Memory B cell (primary cell): Measurements from ENCODE around the gene DNASE1L1.
"Not testable (repeated sequence)": the region's sequence is repeated elsewhere in the genome, so short reads cannot be mapped to it uniquely, and the experiment has no call there.

Experiments used
- ATAC-seq: fragments of 150-1000 bp; cut with Tn5 transposase; 2 replicates; pipeline ENCODE4 v1.10.0; 2021; ENCODE audit warnings: low read depth, mild to moderate bottlenecking, moderate library complexity
- DNase-seq, 2 donors: peaks; one replicate each; pipeline ENCODE4 v3.0.0; 2022; ENCODE audit warnings: low spot score in 2 of 2
- H3K27ac Mint-ChIP-seq: one replicate; pipeline ENCODE4 v1.8.0; 2022; ENCODE audit warnings: mild to moderate bottlenecking, moderate library complexity, mixed read lengths
- H3K27me3 Mint-ChIP-seq: one replicate; pipeline ENCODE4 v1.8.0; 2022; ENCODE audit warnings: mixed read lengths
- H3K36me3 Mint-ChIP-seq: one replicate; pipeline ENCODE4 v1.8.0; 2022; ENCODE audit warnings: mild to moderate bottlenecking, mixed read lengths
- H3K4me1 Mint-ChIP-seq: one replicate; pipeline ENCODE4 v1.8.0; 2022; ENCODE audit warnings: mixed read lengths
- H3K4me3 Mint-ChIP-seq: one replicate; pipeline ENCODE4 v1.8.0; 2022; ENCODE audit warnings: mild to moderate bottlenecking, moderate library complexity, mixed read lengths
- H3K9me3 Mint-ChIP-seq: one replicate; pipeline ENCODE4 v1.8.0; 2022; ENCODE audit warnings: mixed read lengths

Gene DNASE1L1

DNA sequence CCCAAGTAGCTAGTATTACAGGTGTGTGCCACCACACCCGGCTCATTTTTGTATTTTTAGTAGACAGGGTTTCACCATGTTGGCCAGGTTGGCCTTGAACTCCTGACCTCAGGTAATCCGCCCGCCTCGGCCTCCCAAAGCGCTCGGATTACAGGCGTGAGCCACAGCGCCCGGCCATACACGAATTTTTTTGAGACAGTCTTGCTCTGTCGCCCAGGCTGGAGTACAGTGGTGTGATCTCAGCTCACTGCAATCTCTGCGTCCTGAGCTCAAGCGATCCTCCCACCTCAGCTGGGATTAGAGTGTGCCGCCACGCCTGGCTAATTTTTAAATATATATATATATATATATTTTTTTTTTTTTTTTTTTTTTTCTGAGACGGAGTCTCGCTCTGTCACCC, 12.7 kb downstream of the DNASE1L1 start:
- not testable (repeated sequence) for H3K9me3 Mint-ChIP-seq, ATAC-seq, H3K36me3 Mint-ChIP-seq, H3K27me3 Mint-ChIP-seq, H3K27ac Mint-ChIP-seq, DNase-seq
- Mint-ChIP-seq H3K4me3 (peak overlapping the region; percentile 98), H3K4me1 (peaks cover 12% of the 10 kb centered on the region)

DNA sequence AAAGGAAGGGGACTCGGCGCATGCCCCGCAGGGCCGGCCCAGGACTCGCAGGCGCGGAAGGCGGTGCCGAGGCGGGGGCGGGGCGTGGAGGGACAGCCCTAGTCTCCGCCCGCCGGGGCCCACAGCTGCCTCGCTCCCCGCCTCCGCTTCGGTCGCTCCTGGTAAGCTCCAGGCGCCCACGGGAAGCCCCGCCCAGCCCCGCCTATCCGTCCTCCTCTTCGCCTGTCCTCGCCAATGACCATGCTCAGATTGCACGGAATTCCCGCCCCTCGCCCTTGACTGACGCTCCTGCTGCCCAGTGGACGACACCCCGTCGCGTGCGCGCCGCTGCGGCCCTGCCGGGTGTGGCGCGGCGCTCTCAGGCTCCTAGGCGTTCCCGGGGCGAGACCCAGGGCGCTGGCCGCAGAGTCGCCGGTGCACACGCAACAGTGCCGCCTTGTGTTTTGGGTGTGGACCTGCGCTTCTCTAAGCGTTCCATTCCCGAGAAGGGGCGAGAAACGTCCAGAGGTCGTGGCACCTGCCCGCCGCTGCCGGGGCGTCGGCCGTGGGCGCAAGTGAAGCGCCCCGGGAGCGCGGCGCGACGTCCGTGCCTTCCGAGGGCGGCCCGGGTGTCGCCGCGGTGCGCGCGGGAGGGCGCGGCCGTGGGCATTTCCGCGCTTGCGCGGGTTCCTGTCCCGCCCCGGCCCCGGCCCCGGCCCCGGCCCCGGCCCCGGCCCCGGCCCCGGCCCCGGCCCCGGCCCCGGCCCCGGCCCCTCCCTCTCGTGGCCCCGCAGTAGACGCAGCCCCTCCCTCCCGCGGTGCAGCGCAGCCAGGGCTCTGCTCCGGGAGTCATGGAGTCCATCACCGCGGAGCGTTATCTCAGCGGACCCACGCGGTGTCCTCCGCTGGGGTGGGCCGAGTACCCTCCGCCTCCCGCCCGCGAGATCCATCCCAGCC, 19.0 kb downstream of the DNASE1L1 start:
- not testable (repeated sequence) for H3K36me3 Mint-ChIP-seq, H3K27ac Mint-ChIP-seq, H3K4me3 Mint-ChIP-seq, H3K9me3 Mint-ChIP-seq, H3K4me1 Mint-ChIP-seq, DNase-seq, H3K27me3 Mint-ChIP-seq
- peak; percentile 68 for ATAC-seq

DNA sequence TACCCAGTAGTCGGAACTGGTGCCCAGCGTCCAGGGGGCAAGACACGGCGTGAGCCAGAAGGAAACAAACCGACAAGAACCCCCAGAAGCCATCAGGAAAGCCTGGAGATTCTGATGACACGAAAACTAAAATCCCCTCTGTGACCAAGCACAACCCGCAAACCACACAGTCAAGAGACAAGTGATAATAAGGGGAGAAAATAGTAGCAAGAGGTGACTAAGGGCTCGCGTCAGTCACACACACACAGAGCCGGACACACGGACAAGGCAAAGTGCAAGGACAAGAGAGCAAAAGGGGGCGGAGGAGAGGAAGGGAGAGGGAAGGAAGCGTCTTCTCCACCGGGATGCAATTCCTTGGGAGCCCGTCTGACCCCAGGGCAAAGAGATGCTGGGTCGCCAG, 20.4 kb downstream of the DNASE1L1 start:
- H3K4me3 Mint-ChIP-seq, H3K9me3 Mint-ChIP-seq, H3K27ac Mint-ChIP-seq, H3K4me1 Mint-ChIP-seq, H3K27me3 Mint-ChIP-seq, DNase-seq, H3K36me3 Mint-ChIP-seq: not testable (repeated sequence)
- ATAC-seq = peak; percentile 20

DNA sequence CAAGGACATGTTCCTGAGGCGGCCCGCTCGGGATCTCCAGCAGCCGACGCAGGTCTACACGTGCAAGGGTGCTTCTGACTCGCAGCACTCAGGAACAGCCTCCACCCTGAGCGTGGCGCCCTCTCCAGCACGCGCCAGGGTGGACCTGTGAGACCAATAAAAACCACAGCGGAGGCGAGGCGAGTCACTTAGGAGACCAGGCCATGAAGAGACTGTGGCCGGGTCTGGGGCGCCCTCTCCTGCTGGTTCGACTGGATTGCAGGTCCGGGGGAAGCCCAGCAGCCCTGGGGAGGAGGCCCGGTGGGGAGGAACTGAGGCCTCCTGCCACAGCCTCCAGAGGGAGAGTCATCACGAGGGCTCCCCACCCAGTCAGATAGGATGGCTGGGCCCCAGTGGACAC, 21.0 kb downstream of the DNASE1L1 start:
- DNase-seq, H3K4me1 Mint-ChIP-seq, H3K27me3 Mint-ChIP-seq, H3K27ac Mint-ChIP-seq, H3K9me3 Mint-ChIP-seq, H3K4me3 Mint-ChIP-seq, H3K36me3 Mint-ChIP-seq: not testable (repeated sequence)
- peak; percentile 28 for ATAC-seq

DNA sequence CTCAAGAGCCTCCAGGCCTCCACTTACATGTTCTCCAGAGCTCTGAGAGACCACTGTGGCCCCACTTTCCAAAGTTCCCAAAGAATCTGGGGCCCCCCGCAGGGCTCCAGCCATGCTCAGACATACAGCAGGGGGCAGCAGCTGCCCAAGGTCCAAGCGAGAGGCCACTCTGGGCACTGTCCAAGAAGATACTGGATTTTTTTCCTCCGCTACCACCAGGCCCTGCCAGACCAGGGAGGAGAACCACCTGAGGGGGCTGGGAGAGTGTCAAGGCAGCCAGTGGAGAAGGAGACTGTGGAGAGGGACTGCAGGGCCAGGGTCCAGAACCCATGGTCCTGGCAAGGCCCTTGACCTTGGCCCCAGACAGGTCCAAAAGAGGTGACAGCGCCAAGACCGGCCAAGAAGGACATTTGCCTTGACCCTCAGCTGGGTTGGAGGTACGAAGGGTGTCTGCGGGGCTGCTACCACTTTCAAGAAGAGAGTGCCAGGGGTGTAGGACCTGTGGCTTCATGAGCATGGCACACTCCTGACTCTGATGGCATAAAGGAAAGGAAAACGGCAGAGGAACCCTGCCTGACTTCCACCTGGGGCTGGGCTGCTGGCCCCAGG, 24.7 kb downstream of the DNASE1L1 start:
- DNase-seq = no peak
- Mint-ChIP-seq H3K9me3 (no peaks in the 10 kb centered on the region), H3K27ac (peak overlapping the region; percentile 50), H3K27me3 (no peaks in the 10 kb centered on the region), H3K36me3 (peaks cover 2% of the 10 kb centered on the region), H3K4me1 (peaks cover 2% of the 10 kb centered on the region), H3K4me3 (no peak overlapping the region)
- no peak for ATAC-seq

DNA sequence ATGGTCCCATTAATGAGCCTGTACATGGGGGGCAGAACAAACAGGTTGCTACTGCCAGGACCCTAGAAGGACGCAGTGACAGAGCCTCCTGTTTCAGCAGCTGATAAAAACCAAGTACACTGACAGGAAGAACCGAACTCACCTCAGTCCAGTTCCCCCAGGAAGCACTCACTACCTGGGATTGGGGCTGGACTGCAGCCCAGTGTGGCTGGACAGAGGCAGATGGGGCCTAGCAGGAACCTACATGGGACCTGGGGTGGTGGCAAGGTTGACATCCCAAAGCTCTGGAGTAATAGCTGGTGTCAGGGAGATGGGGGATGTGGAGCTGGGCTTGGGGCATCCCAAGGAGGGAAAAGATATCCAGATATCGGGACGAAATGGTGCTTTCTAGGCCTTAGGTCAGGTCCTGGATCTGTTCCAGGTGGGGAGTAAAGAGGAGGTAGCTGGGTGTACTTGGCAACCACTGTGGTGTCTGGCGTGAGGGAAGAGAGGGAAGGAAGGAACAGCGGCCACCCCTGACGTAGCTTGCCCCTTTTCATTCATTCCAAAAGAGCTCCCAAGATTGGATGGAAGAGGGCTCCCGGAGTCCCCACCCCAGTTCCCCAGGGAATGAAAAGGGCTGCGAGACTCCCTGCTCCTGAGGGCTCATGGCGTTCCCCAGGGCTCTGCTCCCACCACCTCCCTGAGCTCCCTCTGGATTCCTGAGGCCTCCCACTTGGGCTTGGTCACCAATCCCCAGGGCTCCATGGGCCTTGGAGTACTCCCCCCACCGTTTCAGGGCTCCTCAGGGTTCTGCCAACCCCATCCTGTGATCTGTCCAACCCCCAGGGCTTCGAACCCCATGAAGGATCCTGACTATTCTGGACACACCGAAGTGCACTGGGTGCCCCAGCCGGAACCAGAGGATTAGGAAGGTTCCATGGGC, 25.4 kb downstream of the DNASE1L1 start:
- Mint-ChIP-seq H3K4me1 (peaks cover 2% of the 10 kb centered on the region), H3K36me3 (peaks cover 2% of the 10 kb centered on the region), H3K27ac (peak overlapping the region; percentile 50), H3K27me3 (no peaks in the 10 kb centered on the region), H3K9me3 (no peaks in the 10 kb centered on the region), H3K4me3 (no peak overlapping the region)
- DNase-seq (no peak), ATAC-seq (no peak)

DNA sequence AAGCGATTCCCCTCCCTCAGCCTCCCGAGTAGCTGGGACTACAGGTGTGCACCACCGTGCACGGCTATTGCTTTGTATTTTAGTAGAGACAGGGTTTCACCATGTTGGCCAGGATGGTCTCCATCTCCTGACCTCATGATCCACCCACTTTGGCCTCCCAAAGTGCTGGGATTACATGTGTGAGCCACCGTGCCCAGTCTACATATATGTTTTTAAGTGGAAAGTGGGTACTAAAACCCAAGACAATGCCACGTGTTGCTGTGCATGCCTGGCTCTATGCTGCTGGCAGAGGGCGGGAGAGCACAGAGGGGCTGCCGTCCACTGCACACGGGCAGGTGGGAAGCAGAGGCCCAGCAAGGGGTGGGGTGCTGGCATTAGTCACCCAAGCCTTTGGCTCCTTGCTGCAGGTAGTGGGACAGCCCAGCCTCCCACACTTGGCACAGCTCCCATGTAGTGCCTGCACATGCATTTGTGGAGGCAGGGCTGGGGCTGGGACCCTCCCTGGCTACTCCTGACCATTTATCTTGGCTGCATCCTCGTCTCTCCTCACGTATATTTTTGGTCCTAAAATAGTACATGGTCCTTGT, 26.5 kb downstream of the DNASE1L1 start:
- no peaks in the 10 kb centered on the region for H3K9me3 Mint-ChIP-seq
- no peak overlapping the region for H3K4me3 Mint-ChIP-seq
- peaks cover 2% of the 10 kb centered on the region for H3K36me3 Mint-ChIP-seq
- ATAC-seq (no peak), DNase-seq (no peak)
- peaks cover 2% of the 10 kb centered on the region for H3K4me1 Mint-ChIP-seq
- H3K27ac Mint-ChIP-seq = peak overlapping the region; percentile 31
- no peaks in the 10 kb centered on the region for H3K27me3 Mint-ChIP-seq

DNA sequence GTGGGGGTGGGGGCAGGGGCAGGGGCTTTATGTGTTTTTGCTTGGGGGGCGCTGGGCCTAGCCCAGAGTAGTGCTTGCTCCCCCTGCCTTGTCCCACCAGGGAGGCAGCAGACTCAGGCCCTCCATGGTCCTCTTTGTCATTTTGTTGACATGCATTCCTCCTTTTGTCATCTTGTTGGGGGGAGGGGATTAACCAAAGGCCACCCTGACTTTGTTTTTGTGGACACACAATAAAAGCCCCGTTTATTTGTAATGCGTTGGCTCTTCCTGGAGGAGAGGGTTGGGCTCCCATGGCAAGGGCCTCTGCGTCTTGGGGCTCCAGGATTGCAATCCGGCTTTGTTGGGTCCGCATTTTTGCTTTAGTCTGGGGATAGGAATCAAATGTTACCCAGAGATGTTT, 27.8 kb downstream of the DNASE1L1 start:
- H3K27me3 Mint-ChIP-seq = no peaks in the 10 kb centered on the region
- peaks cover 2% of the 10 kb centered on the region for H3K36me3 Mint-ChIP-seq
- H3K9me3 Mint-ChIP-seq = no peaks in the 10 kb centered on the region
- no peak overlapping the region for H3K4me3 Mint-ChIP-seq
- DNase-seq (no peak), ATAC-seq (no peak)
- H3K27ac Mint-ChIP-seq = peak overlapping the region; percentile 64
- H3K4me1 Mint-ChIP-seq = peaks cover 2% of the 10 kb centered on the region

DNA sequence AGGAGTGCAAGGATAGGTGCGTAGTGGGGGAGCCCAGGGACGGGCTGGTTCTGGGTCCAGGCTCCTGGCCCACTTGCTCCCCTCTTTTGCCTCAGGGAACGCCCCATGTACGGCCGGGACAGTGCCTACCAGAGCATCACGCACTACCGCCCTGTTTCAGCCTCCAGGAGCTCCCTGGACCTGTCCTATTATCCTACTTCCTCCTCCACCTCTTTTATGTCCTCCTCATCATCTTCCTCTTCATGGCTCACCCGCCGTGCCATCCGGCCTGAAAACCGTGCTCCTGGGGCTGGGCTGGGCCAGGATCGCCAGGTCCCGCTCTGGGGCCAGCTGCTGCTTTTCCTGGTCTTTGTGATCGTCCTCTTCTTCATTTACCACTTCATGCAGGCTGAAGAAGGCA, 28.3 kb downstream of the DNASE1L1 start:
- Mint-ChIP-seq H3K27ac (peak overlapping the region; percentile 64), H3K36me3 (peaks cover 2% of the 10 kb centered on the region), H3K27me3 (no peaks in the 10 kb centered on the region), H3K4me3 (peak overlapping the region; percentile 82), H3K4me1 (peaks cover 2% of the 10 kb centered on the region), H3K9me3 (no peaks in the 10 kb centered on the region)
- ATAC-seq (no peak), DNase-seq (no peak)

DNA sequence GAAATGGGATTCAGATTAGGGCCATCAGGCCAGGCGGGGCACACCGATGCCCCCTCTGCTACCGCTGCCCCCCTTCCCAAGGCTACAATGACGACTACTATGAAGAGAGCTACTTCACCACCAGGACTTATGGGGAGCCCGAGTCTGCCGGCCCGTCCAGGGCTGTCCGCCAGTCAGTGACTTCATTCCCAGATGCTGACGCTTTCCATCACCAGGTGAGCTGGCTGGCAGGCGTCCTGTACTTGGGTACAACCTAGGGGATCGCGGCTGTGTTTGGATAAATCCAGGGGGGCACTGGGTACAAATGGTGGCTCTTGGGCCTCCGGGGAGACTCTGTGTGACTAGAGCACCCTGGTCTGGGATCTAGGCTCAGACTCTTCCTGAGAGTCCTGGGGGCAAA, 28.9 kb downstream of the DNASE1L1 start:
- DNase-seq (no peak), ATAC-seq (no peak)
- Mint-ChIP-seq H3K27ac (peak overlapping the region; percentile 90), H3K4me1 (peaks cover 2% of the 10 kb centered on the region), H3K36me3 (peaks cover 2% of the 10 kb centered on the region), H3K9me3 (no peaks in the 10 kb centered on the region), H3K4me3 (peak overlapping the region; percentile 82), H3K27me3 (no peaks in the 10 kb centered on the region)

DNA sequence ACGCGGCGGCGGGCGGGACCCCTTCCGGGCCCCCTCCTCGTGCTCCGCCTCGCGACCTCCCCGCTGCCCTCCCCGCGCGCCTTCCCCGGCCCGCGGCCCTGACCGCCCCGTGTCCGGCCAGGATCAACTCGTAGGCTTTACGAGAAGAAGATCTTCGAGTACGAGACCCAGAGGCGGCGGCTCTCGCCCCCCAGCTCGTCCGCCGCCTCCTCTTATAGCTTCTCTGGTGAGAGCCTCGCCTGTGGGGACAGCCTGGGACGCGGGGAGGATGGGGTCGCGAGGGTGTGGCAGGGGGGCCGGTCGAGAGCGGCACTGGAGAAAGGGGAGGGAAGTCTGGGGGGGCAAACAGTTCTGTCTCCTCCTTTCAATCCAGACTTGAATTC, 29.5 kb downstream of the DNASE1L1 start:
- no peak for DNase-seq
- Mint-ChIP-seq H3K27ac (peak overlapping the region; percentile 90), H3K4me3 (peak overlapping the region; percentile 82), H3K27me3 (no peaks in the 10 kb centered on the region), H3K36me3 (peaks cover 2% of the 10 kb centered on the region), H3K4me1 (peaks cover 2% of the 10 kb centered on the region), H3K9me3 (no peaks in the 10 kb centered on the region)
- ATAC-seq = no peak

DNA sequence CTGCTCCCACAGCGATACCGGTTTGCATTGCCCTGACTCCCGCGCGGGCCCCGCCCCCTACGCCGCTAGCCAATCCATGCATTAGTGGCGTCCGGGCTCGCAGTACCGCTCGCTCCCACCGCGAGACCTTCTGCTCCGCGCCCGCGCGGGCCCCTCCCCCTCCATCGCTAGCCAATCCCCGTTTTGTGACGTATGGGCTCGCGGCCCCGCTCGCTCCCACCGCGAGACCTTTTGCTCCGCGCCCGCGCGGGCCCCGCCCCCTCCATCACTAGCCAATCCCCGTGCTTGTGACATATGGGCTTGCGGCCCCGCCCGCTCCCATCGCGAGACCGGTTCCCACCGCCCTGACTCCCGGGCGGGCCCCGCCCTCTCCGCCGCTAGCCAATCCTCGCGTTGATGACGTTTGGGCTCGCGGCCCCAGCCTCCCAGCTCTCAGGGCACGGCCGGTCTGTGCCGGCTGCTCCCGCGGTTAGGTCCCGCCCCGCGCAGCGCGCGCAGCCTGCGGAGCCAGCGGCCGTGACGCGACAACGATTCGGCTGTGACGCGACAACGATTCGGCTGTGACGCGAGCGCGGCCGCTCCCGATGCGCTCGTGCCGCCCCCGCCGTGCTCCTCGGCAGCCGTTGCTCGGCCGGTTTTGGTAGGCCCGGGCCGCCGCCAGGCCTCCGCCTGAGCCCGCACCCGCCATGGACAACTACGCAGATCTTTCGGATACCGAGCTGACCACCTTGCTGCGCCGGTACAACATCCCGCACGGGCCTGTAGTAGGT, 30.1 kb downstream of the DNASE1L1 start, which contains the start of gene EMD:
Gene EMD (plus strand): TSS at position 497 of the 770 bp plus-strand sequence. CDS start 190 bp downstream, at position 687.
- ATAC-seq (peak; percentile 73), DNase-seq (peak; percentile 82 to 93)
- peaks cover 2% of the 10 kb centered on the region for H3K36me3 Mint-ChIP-seq
- peak within 1 kb of the TSS; percentile 90 for H3K27ac Mint-ChIP-seq
- no peaks in the 10 kb centered on the region for H3K27me3 Mint-ChIP-seq
- H3K9me3 Mint-ChIP-seq = no peaks in the 10 kb centered on the region
- H3K4me3 Mint-ChIP-seq = peak within 1 kb of the TSS; percentile 83
- peaks cover 2% of the 10 kb centered on the region for H3K4me1 Mint-ChIP-seq
